Astrocyte (in vitro differentiated cells and primary cell): ENCODE results near the gene L3MBTL1. TPM values are rescaled to one million over a fixed set of nuclear protein-coding genes. Genes with fewer than 3 reads are reported as not detected.

Source experiments
- DNase-seq: peaks from one replicate; pipeline ENCODE4 v3.0.0-alpha.2; 2010; ENCODE audit warnings: low read depth
- FAIRE-seq: peaks from 2 replicates; lab custom pipeline; 2011; peaks lifted over from hg19 to GRCh38; lab: Jason Lieb, UNC
- H2AFZ ChIP-seq: 2 replicates; pipeline ENCODE4 v1.6.0; 2012; ENCODE audit warnings: low read depth, low read length, inconsistent platforms
- H3K27ac ChIP-seq: 2 replicates; pipeline ENCODE4 v1.5.1; 2011; ENCODE audit warnings: low read depth, low read length, inconsistent platforms
- H3K27me3 ChIP-seq: 2 replicates; pipeline ENCODE4 v1.6.0; 2011; ENCODE audit warnings: low read length, inconsistent platforms; ENCODE audit not compliant: insufficient read depth
- H3K36me3 ChIP-seq: 2 replicates; pipeline ENCODE4 v1.5.1; 2011; ENCODE audit warnings: low read length, inconsistent platforms; ENCODE audit not compliant: insufficient read depth
- H3K4me1 ChIP-seq: 2 replicates; pipeline ENCODE4 v1.5.1; 2011; ENCODE audit warnings: low read length, inconsistent platforms; ENCODE audit not compliant: insufficient read depth
- H3K4me2 ChIP-seq: 2 replicates; pipeline ENCODE4 v1.6.0; 2012; ENCODE audit warnings: low read length, inconsistent platforms
- H3K4me3 ChIP-seq: 2 replicates; pipeline ENCODE4 v1.5.1; 2011; ENCODE audit warnings: low read depth, mild to moderate bottlenecking, low read length, inconsistent platforms; ENCODE audit not compliant: insufficient read depth
- H3K79me2 ChIP-seq: 2 replicates; pipeline ENCODE4 v1.6.0; 2012; ENCODE audit warnings: mild to moderate bottlenecking, low read length, inconsistent platforms; ENCODE audit not compliant: insufficient read depth
- H3K9ac ChIP-seq: 2 replicates; pipeline ENCODE4 v1.6.0; 2012; ENCODE audit warnings: mild to moderate bottlenecking, low read length, inconsistent platforms
- H3K9me3 ChIP-seq: 2 replicates; pipeline ENCODE4 v1.5.1; 2012; ENCODE audit warnings: low read depth, mild to moderate bottlenecking, low read length, inconsistent platforms; ENCODE audit not compliant: insufficient read depth
- H4K20me1 ChIP-seq: 2 replicates; pipeline ENCODE4 v1.6.0; 2012; ENCODE audit warnings: low read length, inconsistent platforms; ENCODE audit not compliant: insufficient read depth
- H3K27ac Mint-ChIP-seq: one replicate; pipeline ENCODE4 v1.8.0; 2021; ENCODE audit warnings: mild to moderate bottlenecking, mixed read lengths; ENCODE audit not compliant: unreplicated experiment
- H3K27me3 Mint-ChIP-seq: one replicate; pipeline ENCODE4 v1.8.0; 2021; ENCODE audit warnings: low read depth, mixed read lengths; ENCODE audit not compliant: unreplicated experiment
- H3K36me3 Mint-ChIP-seq: one replicate; pipeline ENCODE4 v1.8.0; 2021; ENCODE audit warnings: low read depth, mixed read lengths; ENCODE audit not compliant: unreplicated experiment
- H3K4me1 Mint-ChIP-seq: one replicate; pipeline ENCODE4 v1.8.0; 2021; ENCODE audit warnings: low read depth, mixed read lengths; ENCODE audit not compliant: unreplicated experiment
- H3K4me3 Mint-ChIP-seq: one replicate; pipeline ENCODE4 v1.8.0; 2021; ENCODE audit warnings: mild to moderate bottlenecking, moderate library complexity, mixed read lengths; ENCODE audit not compliant: unreplicated experiment
- H3K9me3 Mint-ChIP-seq: one replicate; pipeline ENCODE4 v1.8.0; 2021; ENCODE audit warnings: mild to moderate bottlenecking, mixed read lengths; ENCODE audit not compliant: unreplicated experiment
- CTCF ChIP-seq: IDR thresholded peaks from 2 replicates; pipeline ENCODE4 v1.5.1; 2011; ENCODE audit warnings: low read depth, mild to moderate bottlenecking, inconsistent platforms, low read length, moderate library complexity; ENCODE audit not compliant: insufficient read depth
- EZH2 ChIP-seq: IDR thresholded peaks from 2 replicates; pipeline ENCODE4 v1.6.1; 2012; ENCODE audit warnings: mild to moderate bottlenecking, low read length, inconsistent platforms; ENCODE audit not compliant: insufficient read depth
- total RNA-seq: library from RNA; stranded (reverse); gene quantifications from 2 replicates; pipeline ENCODE4 v1.2.1, GENCODE V29; 2021

Gene L3MBTL1
- total RNA-seq, 1 donor from 2014 or later = 13.0 TPM

GRCh38 chr20:43477619-43478018 is 29.9 kb upstream of the L3MBTL1 start:
- FAIRE-seq = no peak
- Mint-ChIP-seq H3K9me3 (no peaks in the 10 kb centered on the region), H3K36me3 (peaks cover 2% of the 10 kb centered on the region), H3K27me3 (peaks cover 15% of the 10 kb centered on the region), H3K4me1 (no peaks in the 10 kb centered on the region), H3K27ac (no peak overlapping the region), H3K4me3 (no peak overlapping the region)
- Histone ChIP-seq H4K20me1 (no peaks in the 10 kb centered on the region), H3K9ac (no peak overlapping the region), H3K27ac (no peak overlapping the region), H3K4me2 (no peak overlapping the region), H2AFZ (no peak overlapping the region), H3K27me3 (peaks cover 3% of the 10 kb centered on the region), H3K4me3 (no peak overlapping the region), H3K36me3 (no peaks in the 10 kb centered on the region), H3K79me2 (no peaks in the 10 kb centered on the region), H3K4me1 (no peaks in the 10 kb centered on the region), H3K9me3 (no peaks in the 10 kb centered on the region)
- DNase-seq = no peak
- TF ChIP-seq EZH2 = no peak
- TF ChIP-seq CTCF = no peak

GRCh38 chr20:43490038-43490437 is 17.5 kb upstream of the L3MBTL1 start:
- TF ChIP-seq CTCF (no peak), EZH2 (no peak)
- H3K9me3 Mint-ChIP-seq = peaks cover 9% of the 10 kb centered on the region
- peaks cover 5% of the 10 kb centered on the region for H3K4me1 Mint-ChIP-seq
- H3K4me3 Mint-ChIP-seq = no peak overlapping the region
- Histone ChIP-seq H3K79me2 (no peaks in the 10 kb centered on the region), H4K20me1 (no peaks in the 10 kb centered on the region), H3K27ac (no peak overlapping the region), H3K36me3 (no peaks in the 10 kb centered on the region), H3K9ac (no peak overlapping the region), H3K27me3 (no peaks in the 10 kb centered on the region), H3K4me1 (no peaks in the 10 kb centered on the region), H3K9me3 (no peaks in the 10 kb centered on the region), H3K4me2 (no peak overlapping the region), H3K4me3 (no peak overlapping the region), H2AFZ (no peak overlapping the region)
- DNase-seq = no peak
- H3K27me3 Mint-ChIP-seq = peaks cover 7% of the 10 kb centered on the region
- FAIRE-seq = no peak
- no peak overlapping the region for H3K27ac Mint-ChIP-seq
- peaks cover 2% of the 10 kb centered on the region for H3K36me3 Mint-ChIP-seq

GRCh38 chr20:43492101-43492500 is 15.4 kb upstream of the L3MBTL1 start:
- Histone ChIP-seq H3K36me3 (no peaks in the 10 kb centered on the region), H4K20me1 (no peaks in the 10 kb centered on the region), H3K4me2 (no peak overlapping the region), H2AFZ (peak overlapping the region; percentile 35), H3K79me2 (no peaks in the 10 kb centered on the region), H3K4me1 (no peaks in the 10 kb centered on the region), H3K9me3 (no peaks in the 10 kb centered on the region), H3K27me3 (no peaks in the 10 kb centered on the region), H3K9ac (no peak overlapping the region), H3K27ac (no peak overlapping the region), H3K4me3 (no peak overlapping the region)
- Mint-ChIP-seq H3K4me1 (peaks cover 5% of the 10 kb centered on the region), H3K27ac (peak overlapping the region; percentile 53), H3K36me3 (peaks cover 2% of the 10 kb centered on the region), H3K4me3 (no peak overlapping the region), H3K27me3 (peaks cover 7% of the 10 kb centered on the region), H3K9me3 (peaks cover 6% of the 10 kb centered on the region)
- FAIRE-seq (no peak), DNase-seq (peak; percentile 6)
- TF ChIP-seq CTCF = no peak
- no peak for TF ChIP-seq EZH2
